ENCODE data around the gene SRSF6.

DNA sequence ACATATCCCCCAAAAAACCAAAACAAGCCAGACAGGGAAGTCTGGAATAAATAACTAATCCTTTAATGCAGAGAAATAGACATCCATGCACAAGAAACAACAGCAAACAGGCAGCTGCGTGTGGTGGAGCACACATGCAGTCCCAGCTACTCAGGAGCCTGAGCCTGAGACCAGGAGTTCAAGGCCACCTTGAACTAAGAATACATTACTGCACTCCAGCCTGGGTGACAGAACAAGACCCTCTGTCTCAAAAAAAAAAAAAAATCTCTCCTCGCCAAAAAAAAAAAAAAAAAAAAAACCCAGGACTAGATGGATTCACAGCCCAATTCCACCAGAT lies 48.2 kb upstream of the SRSF6 start:
- TF ChIP-seq POLR2A (IDR thresholded peaks at IDR 0.05; ENCODE audit: low read length): no peak
- TF ChIP-seq GATA1 (IDR thresholded peaks at IDR 0.05; ENCODE audit: low read depth, low read length): no peak

All from erythroblast (primary cell).